K562 (cell line): ENCODE measurements around the gene KNG1. TPM values are rescaled to one million over a fixed set of nuclear protein-coding genes. Genes with fewer than 3 reads are reported as not detected.

ENCODE experiments used
- ATAC-seq: fragments of 200-7000 bp; cut with Tn5 transposase; 3 replicates; pipeline ENCODE4 v1.9.1; 2020; ENCODE audit warnings: moderate library complexity
- BruUV-seq: library from RNA; stranded (reverse); fragments of 400-500 nt; replicated peaks from 2 replicates; lab custom pipeline; 2021; lab: Mats Ljungman, UMichigan
- CTCF ChIA-PET: fragments of 300-600 bp; formaldehyde crosslinking; extraction: SDS; loops from one replicate; lab custom pipeline; 2021; ENCODE audit warnings: low intra/inter-chr PET ratio; lab: Yijun Ruan, JAX
- POLR2A ChIA-PET: fragments of 300-600, 350-650 bp; sonication (Branson Sonifier 250); formaldehyde crosslinking; extraction: SDS; loops from one replicate; lab custom pipeline; 2021; ENCODE audit warnings: antibody characterized with exemption, inconsistent platforms; lab: Yijun Ruan, JAX
- DNase-seq, 4 experiments: peaks; one replicate each; pipeline versions ENCODE4 v3.0.0 to v3.0.0-alpha.2; 2011 to 2018; ENCODE audit warnings: low spot score in 3 of 4, mixed read lengths in 3 of 4; ENCODE audit errors: extremely low read depth in 1 of 4
- FAIRE-seq: peaks from 2 replicates; lab custom pipeline; 2011; peaks lifted over from hg19 to GRCh38; lab: Jason Lieb, UNC
- H2AFZ ChIP-seq: 2 replicates; pipeline ENCODE4 v1.6.0; 2011; ENCODE audit warnings: low read depth, low read length, control low read depth, inconsistent platforms
- H3K27ac ChIP-seq: fragments of 200-600 bp; 3 replicates; pipeline ENCODE4 v1.8.0; 2011; ENCODE audit warnings: low read depth, mild to moderate bottlenecking, control low read depth, inconsistent platforms, low read length, moderate library complexity, mixed read lengths; ENCODE audit errors: extremely low read depth
- H3K27me3 ChIP-seq, 2 experiments: fragments of 300-600 bp in 1 of 2; 2 replicates in 1 of 2; 3 replicates in 1 of 2; pipeline versions ENCODE4 v1.6.0 to v1.8.0; 2011; ENCODE audit warnings: inconsistent platforms in 2 of 2, low read length in 2 of 2, mild to moderate bottlenecking in 1 of 2, mixed read lengths in 1 of 2, moderate library complexity in 1 of 2; ENCODE audit not compliant: control insufficient read depth in 2 of 2, insufficient read depth in 2 of 2
- H3K36me3 ChIP-seq: fragments of 300-600 bp; 3 replicates; pipeline ENCODE4 v1.8.0; 2011; ENCODE audit warnings: mild to moderate bottlenecking, low read length, inconsistent platforms; ENCODE audit not compliant: control insufficient read depth, insufficient read depth
- H3K4me1 ChIP-seq, 2 experiments: fragments of 200-600 bp in 1 of 2; replicated peaks in 1 of 2; 2 replicates in 1 of 2; 3 replicates in 1 of 2; pipeline versions ENCODE4 v1.5.1 to v1.8.0; 2011; ENCODE audit warnings: inconsistent platforms in 2 of 2, low read length in 2 of 2, mild to moderate bottlenecking in 1 of 2, mixed read lengths in 1 of 2, moderate library complexity in 1 of 2; ENCODE audit not compliant: control insufficient read depth in 2 of 2, insufficient read depth in 2 of 2
- H3K4me2 ChIP-seq: 2 replicates; pipeline ENCODE4 v1.6.1; 2011; ENCODE audit warnings: low read length, control low read depth, inconsistent platforms, mixed read lengths; ENCODE audit not compliant: insufficient read depth
- H3K4me3 ChIP-seq: fragments of 200-600 bp; sonication (generic), shearing (Covaris generic); 2 replicates; pipeline ENCODE4 v1.5.1; 2016; ENCODE audit warnings: control low read depth, inconsistent platforms
- H3K79me2 ChIP-seq: fragments of 200-600 bp; 3 replicates; pipeline ENCODE4 v1.8.0; 2011; ENCODE audit warnings: low read length, inconsistent platforms; ENCODE audit not compliant: control insufficient read depth, insufficient read depth
- H3K9ac ChIP-seq, 2 experiments: 2 replicates each; pipeline versions ENCODE4 v1.6.0 to v1.6.1; 2011; ENCODE audit warnings: low read depth in 2 of 2, low read length in 2 of 2, control low read depth in 1 of 2, inconsistent platforms in 1 of 2, mild to moderate bottlenecking in 1 of 2, mixed read lengths in 1 of 2; ENCODE audit not compliant: insufficient read depth in 1 of 2
- H3K9me1 ChIP-seq: one replicate; pipeline ENCODE4 v1.6.0; 2011; ENCODE audit warnings: inconsistent platforms, mild to moderate bottlenecking, low read length, moderate library complexity; ENCODE audit not compliant: control insufficient read depth, insufficient read depth
- H3K9me3 ChIP-seq: replicated peaks from 2 replicates; pipeline ENCODE4 v1.5.1; 2011; ENCODE audit warnings: low read depth, low read length, inconsistent platforms; ENCODE audit not compliant: control insufficient read depth, insufficient read depth
- H4K20me1 ChIP-seq: replicated peaks from 2 replicates; pipeline ENCODE4 v1.6.1; 2011; ENCODE audit warnings: low read length, inconsistent platforms, mixed read lengths; ENCODE audit not compliant: control insufficient read depth, insufficient read depth
- ADNP ChIP-seq: fragments of 200-800 bp; sonication (Bioruptor generic); IDR thresholded peaks from 2 replicates; pipeline ENCODE4 v1.6.1; 2016; ENCODE audit warnings: missing genetic modification characterization, missing compliant biosample characterization
- CHD4 ChIP-seq: fragments of 200-600 bp; sonication (generic); IDR thresholded peaks from 3 replicates; pipeline ENCODE4 v1.6.1; 2012; ENCODE audit warnings: low read depth, mild to moderate bottlenecking, mixed read lengths, low read length, inconsistent platforms; ENCODE audit not compliant: insufficient read depth, insufficient replicate concordance, poor library complexity, severe bottlenecking
- EP300 ChIP-seq: IDR thresholded peaks from 2 replicates; pipeline ENCODE4 v1.6.1; 2012; ENCODE audit warnings: low read length, improper control_type of control experiment
- ETS1 ChIP-seq: conservative IDR thresholded peaks from 2 replicates; pipeline ENCODE4 v1.6.1; 2011; ENCODE audit warnings: low read depth, mild to moderate bottlenecking, low read length; ENCODE audit not compliant: control insufficient read depth
- HEY1 ChIP-seq: fragments of 250-450 bp; sonication (Bioruptor Pico); IDR thresholded peaks from 2 replicates; pipeline ENCODE4 v1.5.0; 2020; ENCODE audit warnings: mild to moderate bottlenecking, moderate library complexity, borderline replicate concordance
- IRF2 ChIP-seq: sonication (generic); formaldehyde crosslinking; IDR thresholded peaks from 2 replicates; pipeline ENCODE4 v1.8.1; 2022; ENCODE audit warnings: mild to moderate bottlenecking, missing genetic modification reagents
- NFATC3 ChIP-seq: fragments of 450-650 bp; IDR thresholded peaks from 2 replicates; pipeline ENCODE4 v1.6.1; 2017; ENCODE audit warnings: mild to moderate bottlenecking
- RBM25 ChIP-seq: fragments of 200-400 bp; formaldehyde crosslinking; IDR thresholded peaks from 2 replicates; pipeline ENCODE4 v1.6.1; 2018; ENCODE audit warnings: low read length, low read depth, moderate library complexity; ENCODE audit not compliant: severe bottlenecking
- ZBTB2 ChIP-seq: fragments of 450-650 bp; IDR thresholded peaks from 2 replicates; pipeline ENCODE4 v1.6.1; 2016; ENCODE audit warnings: antibody characterized with exemption
- ZNF134 ChIP-seq: fragments of 250-450 bp; sonication (Bioruptor Pico); conservative IDR thresholded peaks from 2 replicates; pipeline ENCODE4 v1.4.0; 2020
- ZNF277 ChIP-seq: fragments of 250-450 bp; sonication (Bioruptor Pico); IDR thresholded peaks from 2 replicates; pipeline ENCODE4 v1.8.0; 2022; ENCODE audit warnings: inconsistent platforms, mild to moderate bottlenecking, moderate library complexity, borderline replicate concordance
- WGBS: fragments of 100-300 bp; shearing (Covaris generic); methylation state at CpG from one replicate; pipeline ENCODE4 v1.1.6; 2016; ENCODE audit warnings: low coverage, mixed read lengths; ENCODE audit not compliant: insufficient coverage; ENCODE audit errors: missing lambda C conversion rate; 5-methylcytosine and 5-hydroxymethylcytosine counted together
- in situ Hi-C: fragments of 300-500 bp; cut with MboI; formaldehyde crosslinking; loops from 4 replicates; pipeline ENCODE4 v1.15.0; 2018; ENCODE audit warnings: inconsistent platforms, mixed read lengths
- intact Hi-C: fragments of 100-400 bp; cut with micrococcal nuclease; formaldehyde crosslinking; loops from 2 replicates; pipeline ENCODE4 v1.14.2; 2022
- polyA plus RNA-seq, 8 experiments: library from polyadenylated mRNA; depleted of rRNA in 4 of 8; stranded (reverse) in 5 of 8; unstranded in 3 of 8; fragments of >200 nt; fragmentation: Nextera tagmentation in 2 of 8; fragmentation: Illumina TruSeq in 1 of 8; extraction: Ambion mirVana in 2 of 8; extraction: Trizol in 1 of 8; gene quantifications; 2 replicates each; pipeline versions ENCODE4 v1.2.1 to v1.2.3, GENCODE V29; 2011 to 2014; ENCODE audit warnings: inconsistent platforms in 1 of 8, missing spikeins in 1 of 8
- total RNA-seq, 7 experiments: library from RNA; depleted of rRNA in 6 of 7; stranded (reverse); fragments of >200 nt in 6 of 7; fragmentation: Illumina TruSeq in 2 of 7; extraction: Trizol in 2 of 7; gene quantifications; 2 replicates each; pipeline versions ENCODE4 v1.2.1 to v1.2.3, GENCODE V29; 2011 to 2021; ENCODE audit warnings: low replicate concordance in 1 of 7

The KNG1 gene
- total and polyA plus RNA-seq, 9 of the 15 experiments (the other 6 are each of a cell fraction or from before 2014, with no cell fraction given), result 0.09 TPM; not detected in 8

- Histone ChIP-seq H3K79me2 (no peaks in the 10 kb centered on the region), H3K4me2 (no peak overlapping the region), H3K9ac (no peak overlapping the region), H3K36me3 (no peaks in the 10 kb centered on the region), H3K27ac (no peak overlapping the region), H2AFZ (no peak overlapping the region), H3K9me1 (no peaks in the 10 kb centered on the region), H3K27me3 (peaks cover 2 to 40% of the 10 kb centered on the region in 2 experiments), H3K4me1 (no peaks in the 10 kb centered on the region; a peak in 1 of 5 replicates), H3K9me3 (no peaks in the 10 kb centered on the region), H3K4me3 (no peak overlapping the region), H4K20me1 (no peaks in the 10 kb centered on the region; the same call in 1 of the 2 replicates)
- FAIRE-seq (no peak), DNase-seq (no peak), ATAC-seq (no peak)
- CTCF ChIA-PET, result no interaction called here
- intact Hi-C loops (no loop called here), in situ Hi-C loops (no loop called here)
- BruUV-seq, result no TSS peak
- POLR2A ChIA-PET, result interaction anchor here (0.6 kb wide), 1 partner anchor 112 kb away, joined by 3 read pairs; no protein-coding TSS in a partner anchor
- 0% methylated on average over 1 of the region's 1 CpG for WGBS
- no peak for TF ChIP-seq ZNF277 (CRISPR knock-in tag)
- TF ChIP-seq ETS1, result no peak
- no peak for TF ChIP-seq ZNF134
- no peak for TF ChIP-seq HEY1 (CRISPR knock-in tag)
- TF ChIP-seq NFATC3, result no peak
- TF ChIP-seq RBM25, result no peak
- TF ChIP-seq CHD4, result no peak
- TF ChIP-seq IRF2 (CRISPR knock-in tag), result no peak
- TF ChIP-seq EP300, result no peak
- TF ChIP-seq ZBTB2, result no peak
- TF ChIP-seq ADNP (tag), result no peak
Observed at GRCh38 chr3:186679151-186679550, 38.0 kb upstream of the KNG1 start.
